HG03280 (cell line): ENCODE measurements around the gene CCDC87.

Source experiments
- ATAC-seq: cut with Tn5 transposase; IDR thresholded peaks from one replicate; pipeline ENCODE4 v1.9.1; 2021; ENCODE audit warnings: mild to moderate bottlenecking, moderate library complexity; ENCODE audit not compliant: unreplicated experiment

The CCDC87 gene

DNA sequence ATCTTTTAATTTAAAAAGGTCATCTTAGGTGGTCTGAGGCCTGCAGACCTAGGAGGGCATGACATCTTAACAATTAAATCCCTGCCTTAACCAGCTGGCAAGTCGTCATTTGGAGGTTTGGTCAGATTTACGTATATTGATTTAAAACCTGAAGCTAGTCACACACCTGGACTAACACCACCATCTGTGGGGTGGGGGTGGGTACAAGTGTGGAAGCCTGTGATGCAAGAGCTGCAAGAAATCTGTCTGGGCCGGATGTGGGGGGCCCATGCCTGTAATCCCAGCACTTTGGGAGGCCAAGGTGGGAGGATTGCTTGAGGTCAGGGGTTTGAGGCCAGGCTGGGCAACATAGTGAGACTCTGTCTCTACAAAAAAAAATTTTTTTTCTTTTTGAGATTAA lies 11.6 kb downstream of the CCDC87 start:
- ATAC-seq = no peak

- ATAC-seq = no peak
Measured at GRCh38 chr11:66580803-66581202, 12.1 kb downstream of the CCDC87 start.

- no peak for ATAC-seq
Measured at GRCh38 chr11:66579017-66579606, 13.8 kb downstream of the CCDC87 start.

DNA sequence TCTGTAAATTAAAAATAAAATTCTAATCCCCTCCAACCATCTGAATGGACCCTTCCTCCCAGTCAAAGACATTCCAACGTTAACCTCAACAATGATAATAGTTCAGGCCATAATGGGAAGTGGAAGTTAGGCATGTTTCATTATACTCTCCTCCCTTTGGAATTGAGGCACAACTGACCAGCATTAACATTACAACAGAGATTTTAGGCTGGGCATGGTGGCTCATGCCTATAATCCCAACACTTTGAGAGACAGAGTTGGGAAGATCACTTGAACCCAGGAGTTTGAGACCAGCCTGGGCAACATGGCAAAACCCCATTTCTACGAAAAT lies 22.0 kb downstream of the CCDC87 start:
- ATAC-seq = no peak

- no peak for ATAC-seq
Measured at GRCh38 chr11:66570079-66570849, 22.6 kb downstream of the CCDC87 start.

DNA sequence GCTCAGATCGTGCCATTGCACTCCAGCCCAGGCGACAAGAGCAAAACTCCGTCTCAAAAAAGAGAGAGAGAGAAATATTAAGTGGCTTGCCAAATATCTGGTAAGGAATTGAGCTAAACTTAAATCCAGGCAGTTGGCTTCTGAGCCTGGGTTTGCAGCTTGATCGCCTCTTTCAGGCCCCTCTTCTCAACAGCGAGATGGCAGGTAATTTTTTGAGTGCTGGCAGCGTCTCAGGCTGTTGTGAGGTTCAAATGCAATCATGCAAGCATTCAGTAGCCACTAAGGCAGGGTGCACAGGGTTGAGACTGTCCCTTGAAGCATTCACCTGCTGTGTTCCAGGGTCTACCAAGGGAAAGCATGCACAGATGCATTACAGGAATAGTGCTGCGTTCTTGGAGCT lies 23.8 kb downstream of the CCDC87 start:
- no peak for ATAC-seq

- no peak for ATAC-seq
Measured at GRCh38 chr11:66568124-66568916, 24.5 kb downstream of the CCDC87 start, which contains the start of gene CTSF. Gene CTSF, minus strand, starts transcription at chr11:66568606. Its CDS starts 120 bp downstream, at chr11:66568486.

GRCh38 chr11:66567787-66568123 lies 25.1 kb downstream of the CCDC87 start:
- ATAC-seq = no peak

GRCh38 chr11:66566221-66566620 lies 26.6 kb downstream of the CCDC87 start:
- ATAC-seq = no peak

DNA sequence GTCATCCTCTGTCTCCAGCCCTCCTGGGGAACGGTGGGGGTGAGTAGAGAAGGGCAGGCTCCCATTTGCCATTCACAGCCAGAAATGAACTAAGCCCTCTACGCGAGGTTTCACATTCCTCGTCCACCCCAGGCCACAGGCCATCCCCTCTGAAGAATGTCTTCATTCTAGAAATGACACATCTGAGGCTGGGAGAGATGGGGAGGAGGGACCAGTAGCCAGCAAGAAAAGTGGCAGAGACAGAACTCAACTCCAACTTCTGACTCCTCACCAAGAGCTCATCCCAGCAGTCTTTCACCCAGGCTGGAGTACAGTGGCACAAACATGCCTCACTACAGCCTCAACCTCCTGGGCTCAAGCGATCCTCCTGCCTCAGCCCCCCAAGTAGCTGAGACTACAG lies 27.9 kb downstream of the CCDC87 start:
- no peak for ATAC-seq

DNA sequence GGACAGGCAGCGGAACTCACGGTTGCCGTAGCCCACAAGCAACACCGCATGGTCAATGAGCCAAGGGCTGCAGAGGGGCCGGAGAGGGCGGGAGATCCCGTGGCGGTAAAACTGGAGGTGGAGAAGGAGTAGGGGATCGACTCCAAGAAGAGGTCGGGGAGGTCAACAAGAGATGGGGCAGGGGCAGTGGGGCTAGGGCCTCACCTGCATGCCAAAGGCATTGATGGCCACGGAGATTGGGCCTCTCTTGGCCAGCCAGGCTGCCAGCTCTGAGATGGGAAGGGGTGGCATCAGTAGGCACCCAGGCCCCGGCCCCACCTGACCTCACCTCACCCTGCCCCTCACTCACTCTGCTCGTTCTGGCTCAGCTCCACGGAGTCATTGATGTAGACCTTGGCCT lies 28.3 kb downstream of the CCDC87 start:
- ATAC-seq = no peak

- ATAC-seq = no peak
Measured at GRCh38 chr11:66563832-66564231, 29.0 kb downstream of the CCDC87 start.

DNA sequence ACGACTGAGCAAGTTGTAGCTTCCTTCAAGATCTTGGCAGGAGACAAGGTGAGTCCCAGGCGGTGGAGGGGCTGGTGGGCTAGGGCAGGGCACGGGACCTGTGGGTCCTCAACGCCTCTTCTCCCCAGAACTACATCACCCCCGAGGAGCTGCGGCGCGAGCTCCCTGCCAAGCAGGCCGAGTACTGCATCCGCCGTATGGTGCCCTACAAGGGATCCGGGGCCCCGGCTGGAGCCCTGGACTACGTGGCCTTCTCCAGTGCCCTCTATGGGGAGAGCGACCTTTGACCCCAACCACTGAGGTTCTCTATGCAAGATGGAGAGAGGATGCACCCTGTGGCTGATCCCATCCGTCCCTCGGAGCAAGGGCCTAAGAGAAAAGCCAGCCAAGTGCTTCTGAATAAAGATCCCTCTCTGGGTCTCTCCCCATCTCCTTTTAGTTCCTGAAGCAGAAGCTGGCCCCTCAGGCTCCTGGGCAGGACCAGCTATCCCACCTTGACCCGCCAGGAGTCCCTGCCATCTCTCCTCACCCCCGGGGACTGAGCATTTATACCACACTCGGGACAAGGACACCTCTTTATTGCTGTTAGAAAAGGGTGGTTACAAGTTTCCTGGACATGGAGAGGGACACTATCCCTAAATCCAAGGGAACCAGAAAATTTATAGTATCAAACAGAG lies 29.8 kb downstream of the CCDC87 start:
- no peak for ATAC-seq

DNA sequence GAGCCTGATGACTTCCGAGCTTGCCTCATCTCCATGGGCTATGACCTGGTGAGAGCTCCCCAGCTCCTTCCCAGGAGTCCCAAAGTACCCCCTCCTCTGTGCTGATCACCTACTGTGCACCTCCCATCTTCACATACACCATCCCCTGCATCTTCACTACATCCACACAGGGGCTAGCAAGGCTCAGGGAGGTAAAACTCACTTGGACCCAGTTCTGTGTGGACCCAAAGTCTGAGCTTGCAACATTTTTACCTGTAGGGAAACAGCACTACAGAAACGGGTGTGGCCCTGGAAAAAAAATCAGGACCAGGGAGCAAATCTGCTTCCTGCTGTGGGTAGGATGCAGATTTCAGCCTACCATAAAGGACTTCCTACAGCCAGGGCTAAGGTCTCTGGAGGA lies 30.6 kb downstream of the CCDC87 start:
- no peak for ATAC-seq

- ATAC-seq = no peak
Measured at GRCh38 chr11:66561975-66562248, 31.0 kb downstream of the CCDC87 start.

GRCh38 chr11:66561178-66561974 lies 31.5 kb downstream of the CCDC87 start:
- no peak for ATAC-seq

DNA sequence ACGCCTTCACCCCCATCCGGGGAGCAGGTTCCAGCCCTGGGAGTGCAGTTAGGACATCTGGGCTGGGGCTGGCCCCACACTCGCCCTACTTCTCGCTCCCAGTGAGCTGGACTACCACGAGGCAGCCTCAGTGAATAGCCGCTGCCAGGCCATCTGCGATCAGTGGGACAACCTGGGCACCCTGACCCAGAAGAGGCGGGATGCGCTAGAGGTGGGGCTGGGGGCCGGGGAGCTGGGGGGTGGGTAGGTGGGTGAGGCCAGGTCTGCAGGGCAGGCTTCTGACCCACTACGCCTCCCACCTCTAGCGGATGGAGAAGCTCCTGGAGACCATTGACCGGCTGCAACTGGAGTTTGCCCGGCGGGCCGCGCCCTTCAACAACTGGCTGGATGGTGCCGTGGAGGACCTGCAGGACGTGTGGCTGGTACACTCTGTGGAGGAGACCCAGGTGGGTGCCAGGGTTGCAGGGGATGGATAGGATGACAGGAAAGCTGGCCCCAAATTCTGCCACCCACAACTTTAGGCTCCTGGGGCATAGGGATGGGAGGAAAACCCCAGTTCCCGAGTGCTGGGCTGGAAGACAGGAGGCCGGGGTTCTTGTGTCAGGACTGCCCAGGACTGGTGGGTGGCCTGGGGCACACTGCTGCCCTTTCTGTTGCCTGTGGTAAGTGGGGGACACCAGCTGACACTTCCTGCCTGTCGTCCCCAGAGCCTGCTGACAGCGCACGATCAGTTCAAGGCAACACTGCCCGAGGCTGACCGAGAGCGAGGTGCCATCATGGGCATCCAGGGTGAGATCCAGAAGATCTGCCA lies 32.8 kb downstream of the CCDC87 start:
- no peak for ATAC-seq

DNA sequence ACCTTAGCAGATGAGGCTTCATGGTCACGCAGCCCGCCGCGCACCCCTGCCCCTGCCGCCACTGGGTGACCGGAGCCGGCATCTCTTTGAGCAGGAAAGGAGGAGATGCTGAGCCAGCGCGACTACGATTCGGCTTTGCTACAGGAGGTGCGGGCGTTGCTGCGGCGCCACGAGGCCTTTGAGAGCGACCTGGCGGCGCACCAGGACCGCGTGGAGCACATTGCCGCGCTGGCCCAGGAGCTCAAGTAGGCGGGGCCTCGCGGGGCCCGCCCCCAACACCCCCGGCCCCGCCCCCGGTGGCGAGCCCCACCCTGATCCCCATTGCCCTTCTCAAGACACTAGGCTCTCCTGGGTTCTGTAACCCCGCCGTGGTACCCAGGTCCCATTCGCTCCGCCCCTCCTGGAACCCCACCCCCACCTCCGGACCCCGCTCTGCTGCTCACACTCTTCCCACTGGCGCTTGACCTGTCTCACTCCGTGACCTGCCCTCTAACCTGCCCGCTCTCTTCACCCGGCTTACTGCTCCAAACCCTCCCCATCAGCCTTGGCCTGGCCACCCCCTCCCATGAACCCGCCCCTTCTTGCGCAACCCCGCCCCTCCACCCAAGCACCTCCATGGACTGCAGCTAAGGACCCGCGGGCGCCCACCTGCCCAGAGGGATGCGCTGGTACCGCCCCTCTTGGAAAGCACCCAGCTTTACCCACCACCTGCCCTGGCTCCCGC lies 33.6 kb downstream of the CCDC87 start:
- ATAC-seq = no peak

DNA sequence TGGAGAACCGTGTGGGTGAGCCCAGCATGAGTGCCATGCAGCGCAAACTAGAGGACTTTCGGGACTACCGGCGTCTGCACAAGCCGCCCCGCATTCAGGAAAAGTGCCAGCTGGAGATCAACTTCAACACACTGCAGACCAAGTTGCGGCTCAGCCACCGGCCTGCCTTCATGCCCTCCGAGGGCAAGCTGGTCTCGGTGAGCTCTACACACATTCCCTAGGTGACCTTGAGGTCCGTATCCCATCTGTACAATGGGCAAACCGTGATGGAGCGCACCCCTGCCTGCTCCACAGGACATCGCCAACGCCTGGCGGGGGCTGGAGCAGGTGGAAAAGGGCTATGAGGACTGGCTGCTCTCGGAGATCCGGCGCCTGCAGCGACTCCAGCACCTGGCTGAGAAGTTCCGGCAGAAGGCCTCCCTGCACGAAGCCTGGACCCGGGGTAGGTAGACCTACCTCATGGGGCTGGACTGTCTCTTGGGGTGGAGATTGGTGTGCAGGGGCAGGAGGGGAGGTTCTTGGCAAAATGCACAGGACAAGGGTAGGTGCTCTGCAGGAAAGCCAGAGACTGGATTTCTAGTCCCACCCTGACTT lies 35.0 kb downstream of the CCDC87 start:
- no peak for ATAC-seq
